Uterus (tissue), 4 donors: ENCODE results near the gene PPIH. TPM values are rescaled to one million over a fixed set of nuclear protein-coding genes. Genes with fewer than 3 reads are reported as not detected.
"Not testable (repeated sequence)": the region's sequence is repeated elsewhere in the genome, so short reads cannot be mapped to it uniquely, and the experiment has no call there.

Experiments
- DNase-seq, 2 donors: peaks; one replicate each; pipeline ENCODE4 v3.0.0-alpha.2; 2019 to 2020
- H3K27ac ChIP-seq, 2 donors: fragments of 200-600 bp; sonication (generic); 1 replicate in 1 of 2; 2 replicates in 1 of 2; pipeline ENCODE4 v1.5.1; 2016 to 2018
- H3K27me3 ChIP-seq, 2 donors: fragments of 200-600 bp; sonication (generic); one replicate each; pipeline ENCODE4 v1.5.1; 2018 to 2019; ENCODE audit warnings: control low read depth in 1 of 2
- H3K36me3 ChIP-seq, 2 donors: fragments of 200-600 bp; sonication (generic); one replicate each; pipeline ENCODE4 v1.5.1; 2019; ENCODE audit warnings: control low read depth in 1 of 2
- H3K4me1 ChIP-seq, 2 donors: fragments of 200-600 bp; sonication (generic); one replicate each; pipeline ENCODE4 v1.5.1; 2018 to 2019; ENCODE audit warnings: control low read depth in 1 of 2
- H3K4me3 ChIP-seq, 2 donors: fragments of 200-600 bp; sonication (generic); 1 replicate in 1 of 2; 2 replicates in 1 of 2; pipeline ENCODE4 v1.5.1; 2018 to 2019; ENCODE audit warnings: mild to moderate bottlenecking in 1 of 2
- H3K9me3 ChIP-seq, 2 donors: fragments of 200-600 bp; sonication (generic); one replicate each; pipeline ENCODE4 v1.5.1; 2019; ENCODE audit warnings: control low read depth in 1 of 2
- CTCF ChIP-seq, 4 experiments: fragments of 200-600 bp in 2 of 4; fragments of 450-650 bp in 2 of 4; sonication (generic) in 2 of 4; IDR thresholded peaks; one replicate each; pipeline ENCODE4 v1.5.1; 2016 to 2019; ENCODE audit warnings: antibody characterized with exemption in 4 of 4, mild to moderate bottlenecking in 2 of 4, moderate library complexity in 1 of 4
- POLR2A ChIP-seq, 2 donors: fragments of 450-650 bp; IDR thresholded peaks; one replicate each; pipeline ENCODE4 v1.6.1; 2016; ENCODE audit warnings: antibody characterized with exemption in 2 of 2, mild to moderate bottlenecking in 1 of 2, moderate library complexity in 1 of 2
- intact Hi-C: fragments of 100-400 bp; cut with DNase I; formaldehyde crosslinking; loops from one replicate; pipeline ENCODE4 v1.15.1; 2023; ENCODE audit warnings: low total_unique reads
- total RNA-seq, 4 donors: library from RNA; depleted of rRNA in 3 of 4; stranded (reverse); fragments of >200 nt in 3 of 4; gene quantifications; one replicate each; pipeline versions ENCODE4 v1.1.0 to v1.2.4, GENCODE V29; 2014 to 2023
- donor health status: DM: yes; HTN: yes; CAD: no.

The PPIH gene
- total RNA-seq, 4 donors from 2014 or later = 2.6 to 48.4 (median 36.3) TPM

- Histone ChIP-seq H3K36me3 (no peaks in the 10 kb centered on the region), H3K9me3 (no peaks in the 10 kb centered on the region), H3K27ac (no peak overlapping the region), H3K4me1 (no peaks in the 10 kb centered on the region), H3K27me3 (no peaks in the 10 kb centered on the region), H3K4me3 (no peak overlapping the region)
- DNase-seq = no peak
- intact Hi-C loops = no loop called here
- no peak for TF ChIP-seq CTCF (IDR thresholded peaks at IDR 0.05)
- no peak for TF ChIP-seq POLR2A (IDR thresholded peaks at IDR 0.05)
These were observed 40.0 kb downstream of the PPIH start for GRCh38 chr1:42698081-42698813.

- H3K27me3 ChIP-seq = no peaks in the 10 kb centered on the region
- no peaks in the 10 kb centered on the region for H3K36me3 ChIP-seq
- no peaks in the 10 kb centered on the region for H3K9me3 ChIP-seq
- intact Hi-C loops = no loop called here
- no peak overlapping the region for H3K27ac ChIP-seq
- DNase-seq = no peak
- no peaks in the 10 kb centered on the region for H3K4me1 ChIP-seq
- no peak overlapping the region for H3K4me3 ChIP-seq
- TF ChIP-seq CTCF (IDR thresholded peaks at IDR 0.05) = no peak
- TF ChIP-seq POLR2A (IDR thresholded peaks at IDR 0.05) = no peak
These were observed 41.8 kb downstream of the PPIH start for GRCh38 chr1:42700006-42700405.

GRCh38 chr1:42703888-42704464 lies 45.8 kb downstream of the PPIH start:
- Histone ChIP-seq H3K27me3 (no peaks in the 10 kb centered on the region), H3K36me3 (no peaks in the 10 kb centered on the region), H3K27ac (no peak overlapping the region), H3K4me3 (no peak overlapping the region), H3K9me3 (no peaks in the 10 kb centered on the region), H3K4me1 (no peaks in the 10 kb centered on the region)
- TF ChIP-seq POLR2A (IDR thresholded peaks at IDR 0.05) = no peak
- TF ChIP-seq CTCF (IDR thresholded peaks at IDR 0.05) = no peak
- intact Hi-C loops = no loop called here
- DNase-seq = no peak

GRCh38 chr1:42712808-42713207 lies 54.6 kb downstream of the PPIH start:
- H3K36me3 ChIP-seq, H3K9me3 ChIP-seq, H3K27ac ChIP-seq, H3K4me3 ChIP-seq, H3K27me3 ChIP-seq, intact Hi-C loops, H3K4me1 ChIP-seq, DNase-seq: not testable (repeated sequence)

- Histone ChIP-seq H3K36me3 (no peaks in the 10 kb centered on the region), H3K4me3 (no peak overlapping the region), H3K27me3 (no peaks in the 10 kb centered on the region), H3K27ac (no peak overlapping the region), H3K9me3 (peaks cover 0 to 6% of the 10 kb centered on the region in 2 donors), H3K4me1 (no peaks in the 10 kb centered on the region)
- no peak for DNase-seq
- intact Hi-C loops = no loop called here
- TF ChIP-seq POLR2A (IDR thresholded peaks at IDR 0.05) = no peak
- TF ChIP-seq CTCF (IDR thresholded peaks at IDR 0.05) = no peak
These were observed 55.1 kb downstream of the PPIH start for GRCh38 chr1:42713293-42713692.

- H3K9me3 ChIP-seq, DNase-seq, H3K27ac ChIP-seq, H3K4me3 ChIP-seq, H3K27me3 ChIP-seq, H3K36me3 ChIP-seq, intact Hi-C loops, H3K4me1 ChIP-seq: not testable (repeated sequence)
These were observed 56.2 kb downstream of the PPIH start for GRCh38 chr1:42714441-42714840.
